HepG2 (cell line): Measurements from ENCODE around the gene RHOT2. TPM values are rescaled to one million over a fixed set of nuclear protein-coding genes. Genes with fewer than 3 reads are reported as not detected.

ENCODE experiments used
- BCL6 ChIP-seq: IDR thresholded peaks from 2 replicates; pipeline ENCODE4 v1.6.1; 2016; ENCODE audit warnings: missing genetic modification reagents, missing compliant biosample characterization
- BCLAF1 ChIP-seq: fragments of 450-650 bp; IDR thresholded peaks from 2 replicates; pipeline ENCODE4 v1.6.1; 2017; ENCODE audit warnings: mild to moderate bottlenecking
- CHCHD3 ChIP-seq: sonication (generic); formaldehyde crosslinking; IDR thresholded peaks from 2 replicates; pipeline ENCODE4 v1.8.0; 2022; ENCODE audit warnings: mild to moderate bottlenecking, missing genetic modification reagents, moderate library complexity
- DMTF1 ChIP-seq: sonication (generic); formaldehyde crosslinking; IDR thresholded peaks from 2 replicates; pipeline ENCODE4 v1.4.0; 2020; ENCODE audit warnings: mild to moderate bottlenecking, missing genetic modification reagents
- DNMT3B ChIP-seq: conservative IDR thresholded peaks from 2 replicates; pipeline ENCODE4 v1.6.1; 2016; ENCODE audit warnings: missing biosample characterization, control low read depth
- HDAC1 ChIP-seq: sonication (generic); formaldehyde crosslinking; IDR thresholded peaks from 2 replicates; pipeline ENCODE4 v1.5.1; 2020; ENCODE audit warnings: mild to moderate bottlenecking, missing genetic modification reagents
- HNRNPLL ChIP-seq: fragments of 200-400 bp; formaldehyde crosslinking; IDR thresholded peaks from 2 replicates; pipeline ENCODE4 v1.6.1; 2017; ENCODE audit warnings: mild to moderate bottlenecking, low read depth, low read length; ENCODE audit not compliant: poor library complexity, severe bottlenecking
- ISL2 ChIP-seq: sonication (generic); formaldehyde crosslinking; IDR thresholded peaks from 2 replicates; pipeline ENCODE4 v1.5.0; 2020; ENCODE audit warnings: missing genetic modification reagents
- MIER3 ChIP-seq: IDR thresholded peaks from 2 replicates; pipeline ENCODE4 v1.6.1; 2016; ENCODE audit warnings: missing compliant biosample characterization, borderline replicate concordance
- MYC ChIP-seq: sonication (generic); formaldehyde crosslinking; IDR thresholded peaks from 2 replicates; pipeline ENCODE4 v1.9.0; 2021; ENCODE audit warnings: missing genetic modification reagents, borderline replicate concordance
- NR1H2 ChIP-seq: sonication (generic); formaldehyde crosslinking; IDR thresholded peaks from 2 replicates; pipeline ENCODE4 v1.8.1; 2022; ENCODE audit warnings: low read depth, missing genetic modification reagents, borderline replicate concordance
- PLRG1 ChIP-seq: fragments of 450-650 bp; conservative IDR thresholded peaks from 2 replicates; pipeline ENCODE4 v1.6.1; 2016
- POLR2G ChIP-seq: fragments of 200-400 bp; formaldehyde crosslinking; IDR thresholded peaks from 2 replicates; pipeline ENCODE4 v1.6.1; 2018; ENCODE audit warnings: mild to moderate bottlenecking, low read depth, low read length, moderate library complexity
- PPARG ChIP-seq: conservative IDR thresholded peaks from 2 replicates; pipeline ENCODE4 v1.6.1; 2016; ENCODE audit warnings: missing biosample characterization, missing genetic modification reagents
- SRF ChIP-seq: IDR thresholded peaks from 2 replicates; pipeline ENCODE4 v1.6.1; 2011; ENCODE audit warnings: mild to moderate bottlenecking, low read depth, low read length, moderate library complexity
- TFE3 ChIP-seq: IDR thresholded peaks from 2 replicates; pipeline ENCODE4 v1.6.1; 2016
- ZBTB20 ChIP-seq: sonication (generic); formaldehyde crosslinking; IDR thresholded peaks from 2 replicates; pipeline ENCODE4 v1.8.1; 2023; ENCODE audit warnings: missing genetic modification reagents, low read depth, mild to moderate bottlenecking, borderline replicate concordance
- ZGPAT ChIP-seq: IDR thresholded peaks from 2 replicates; pipeline ENCODE4 v1.6.1; 2016; ENCODE audit warnings: mild to moderate bottlenecking
- ZNF275 ChIP-seq: sonication (generic); formaldehyde crosslinking; IDR thresholded peaks from 2 replicates; pipeline ENCODE4 v1.8.0; 2022; ENCODE audit warnings: missing genetic modification reagents, mild to moderate bottlenecking, inconsistent platforms, borderline replicate concordance
- ZNF530 ChIP-seq: sonication (generic); formaldehyde crosslinking; IDR thresholded peaks from 2 replicates; pipeline ENCODE4 v1.5.0; 2020; ENCODE audit warnings: low read depth, mild to moderate bottlenecking, missing genetic modification reagents
- ZNF569 ChIP-seq: sonication (generic); formaldehyde crosslinking; IDR thresholded peaks from 2 replicates; pipeline ENCODE4 v1.5.0; 2020; ENCODE audit warnings: mild to moderate bottlenecking, missing genetic modification reagents, moderate library complexity, borderline replicate concordance
- ZNF749 ChIP-seq: sonication (generic); formaldehyde crosslinking; IDR thresholded peaks from 2 replicates; pipeline ENCODE4 v1.8.0; 2022; ENCODE audit warnings: mild to moderate bottlenecking, missing genetic modification reagents, moderate library complexity, borderline replicate concordance
- polyA plus RNA-seq, 8 experiments: library from polyadenylated mRNA; depleted of rRNA in 3 of 8; stranded (reverse) in 7 of 8; unstranded in 1 of 8; fragments of >200 nt; fragmentation: Illumina TruSeq in 4 of 8; extraction: Trizol in 4 of 8; gene quantifications; 2 replicates each; pipeline versions ENCODE4 v1.2.1 to v1.2.3, GENCODE V29; 2011 to 2016; ENCODE audit warnings: low read depth in 4 of 8, missing spikeins in 1 of 8, mixed read lengths in 1 of 8; ENCODE audit not compliant: insufficient read depth in 1 of 8
- total RNA-seq, 5 experiments: library from RNA; depleted of rRNA; stranded (reverse); fragments of >200 nt; fragmentation: Illumina TruSeq; extraction: Trizol; gene quantifications; 2 replicates each; pipeline ENCODE4 v1.2.3, GENCODE V29; 2016; ENCODE audit warnings: low read depth in 1 of 5

Gene RHOT2
- total and polyA plus RNA-seq, 2 of the 13 experiments (the other 11 are each of a cell fraction or from before 2014, with no cell fraction given), result 63.6 to 76.9 TPM

- TF ChIP-seq ZNF530 (CRISPR knock-in tag) (no peak), POLR2G (0 out of 2 replicates have a peak, but pooled peaks have one; percentile 16), CHCHD3 (CRISPR knock-in tag) (no peak), MYC (CRISPR knock-in tag) (peak; percentile 42; the same call in 1 of the 2 replicates), BCLAF1 (no peak), HNRNPLL (peak; percentile 25), ZNF569 (CRISPR knock-in tag) (no peak), ZGPAT (no peak), BCL6 (no peak), DNMT3B (no peak), ISL2 (CRISPR knock-in tag) (no peak), TFE3 (no peak), HDAC1 (CRISPR knock-in tag) (no peak), ZNF749 (CRISPR knock-in tag) (no peak), ZBTB20 (no peak), DMTF1 (no peak), MIER3 (no peak), SRF (no peak), PLRG1 (no peak), ZNF275 (CRISPR knock-in tag) (no peak), PPARG (no peak), NR1H2 (no peak)
These were observed 18.0 kb downstream of the RHOT2 start (continued) for GRCh38 chr16:685967-686366.
